Mammary epithelial cell (primary cell): ENCODE data around the gene SEMA3B.

Source experiments
- CTCF ChIP-seq, 2 donors: IDR thresholded peaks in 1 of 2; conservative IDR thresholded peaks in 1 of 2; 2 replicates each; pipeline ENCODE4 v1.5.1; 2011 to 2012; ENCODE audit warnings: inconsistent platforms in 2 of 2, low read length in 2 of 2, mild to moderate bottlenecking in 2 of 2, control low read depth in 1 of 2, low read depth in 1 of 2; ENCODE audit not compliant: insufficient read depth in 1 of 2; ENCODE audit errors: extremely low read depth in 1 of 2
- EZH2 ChIP-seq: IDR thresholded peaks from 2 replicates; pipeline ENCODE4 v1.6.1; 2012; ENCODE audit warnings: low read length, inconsistent platforms, borderline replicate concordance

DNA sequence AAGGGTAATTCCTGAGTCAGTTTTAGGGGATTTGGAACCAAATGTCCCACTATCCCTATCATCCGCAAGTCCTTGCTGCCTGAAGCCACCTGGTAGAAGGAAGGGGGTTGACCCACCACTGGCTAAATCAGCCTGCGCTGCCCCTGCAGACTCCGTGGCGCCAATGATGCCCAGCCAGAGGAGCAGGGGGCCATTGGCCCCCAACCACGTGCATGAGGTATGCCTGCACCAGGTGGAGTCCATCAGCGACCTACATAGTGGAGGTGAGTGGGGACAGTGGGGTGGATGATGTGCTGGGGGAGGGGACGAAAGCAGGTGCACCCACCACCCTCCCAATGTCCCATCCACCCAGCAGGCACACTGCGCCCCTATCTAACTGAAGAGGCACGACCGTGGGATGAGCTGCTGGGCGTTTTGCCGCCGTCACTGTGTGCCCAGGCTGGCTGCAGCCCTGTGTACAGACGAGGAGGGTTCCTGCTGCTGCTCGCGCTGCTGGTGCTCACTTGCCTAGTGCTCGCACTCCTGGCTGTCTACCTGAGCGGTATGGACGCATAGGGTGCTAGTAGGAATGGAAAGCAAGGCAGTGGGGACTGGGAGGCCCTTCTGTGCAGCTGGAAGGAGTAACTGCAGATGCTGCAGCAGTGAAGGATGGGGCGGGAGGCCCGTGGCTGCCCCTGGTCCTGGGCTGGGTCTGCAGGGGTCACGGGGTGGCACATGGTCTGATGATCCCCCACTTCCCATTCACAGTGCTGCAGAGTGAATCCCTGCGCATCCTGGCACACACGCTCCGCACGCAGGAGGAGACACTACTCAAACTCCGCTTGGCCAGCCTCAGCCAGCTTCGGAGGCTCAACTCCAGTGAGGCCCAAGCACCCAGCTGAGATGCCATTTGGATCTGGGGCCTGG, 17.6 kb downstream of the SEMA3B start:
- TF ChIP-seq CTCF (conservative IDR thresholded peaks at IDR 0.05 in 1 of 2, IDR thresholded peaks at IDR 0.05 in 1 of 2; ENCODE audit: extremely low read depth in 1 of 2, insufficient read depth in 1 of 2, low read depth in 1 of 2, low read length in 2 of 2) (no peak), EZH2 (no peak)
